GM23338 (cell line): ENCODE results near the gene NALF2. TPM values are rescaled to one million over a fixed set of nuclear protein-coding genes. Genes with fewer than 3 reads are reported as not detected.

Source experiments
- ATAC-seq: fragments of 200-7000 bp; cut with Tn5 transposase; 3 replicates; pipeline ENCODE4 v1.9.1; 2020
- DNase-seq: peaks from one replicate; pipeline ENCODE4 v3.0.0-alpha.2; 2015; ENCODE audit warnings: low spot score
- H2AFZ ChIP-seq: fragments of 200-600 bp; sonication (generic); 2 replicates; pipeline ENCODE4 v1.8.0; 2016; ENCODE audit warnings: antibody characterized with exemption, mild to moderate bottlenecking, moderate library complexity
- H3F3A ChIP-seq: fragments of 200-600 bp; sonication (generic); replicated peaks from 2 replicates; pipeline ENCODE4 v1.8.0; 2017; ENCODE audit warnings: antibody characterized with exemption, mixed run types, low read depth
- H3K27ac ChIP-seq: fragments of 200-600 bp; sonication (generic); 2 replicates; pipeline ENCODE4 v1.6.1; 2016; ENCODE audit warnings: low read depth
- H3K27me3 ChIP-seq: fragments of 200-600 bp; sonication (generic); 2 replicates; pipeline ENCODE4 v1.8.0; 2016; ENCODE audit warnings: mild to moderate bottlenecking, mixed run types, moderate library complexity; ENCODE audit not compliant: insufficient read depth
- H3K36me3 ChIP-seq: fragments of 200-600 bp; sonication (generic); 2 replicates; pipeline ENCODE4 v1.8.0; 2016; ENCODE audit warnings: mild to moderate bottlenecking; ENCODE audit not compliant: insufficient read depth
- H3K4me1 ChIP-seq: fragments of 200-600 bp; sonication (generic); 2 replicates; pipeline ENCODE4 v1.8.0; 2016; ENCODE audit warnings: mild to moderate bottlenecking, moderate library complexity; ENCODE audit not compliant: insufficient read depth
- H3K4me2 ChIP-seq: fragments of 200-600 bp; sonication (generic); 2 replicates; pipeline ENCODE4 v1.7.1; 2017; ENCODE audit warnings: mixed run types
- H3K4me3 ChIP-seq: fragments of 200-600 bp; sonication (generic); 2 replicates; pipeline ENCODE4 v1.6.1; 2016; ENCODE audit warnings: mixed run types
- H3K79me2 ChIP-seq: fragments of 200-600 bp; sonication (generic); replicated peaks from 2 replicates; pipeline ENCODE4 v1.8.0; 2017; ENCODE audit warnings: mild to moderate bottlenecking; ENCODE audit not compliant: insufficient read depth
- H3K9me2 ChIP-seq: fragments of 200-600 bp; sonication (generic); 2 replicates; pipeline ENCODE4 v1.8.0; 2017; ENCODE audit not compliant: insufficient read depth
- H4K20me1 ChIP-seq: fragments of 200-600 bp; sonication (generic); replicated peaks from 2 replicates; pipeline ENCODE4 v1.8.0; 2017; ENCODE audit warnings: mild to moderate bottlenecking; ENCODE audit not compliant: insufficient read depth
- H3K27ac Mint-ChIP-seq: 2 replicates; pipeline ENCODE4 v1.8.0; 2020; ENCODE audit warnings: inconsistent platforms, mild to moderate bottlenecking, moderate library complexity, mixed read lengths
- H3K27me3 Mint-ChIP-seq: 3 replicates; pipeline ENCODE4 v1.8.0; 2022; ENCODE audit warnings: low read depth, mild to moderate bottlenecking, moderate library complexity, mixed read lengths, inconsistent platforms; ENCODE audit not compliant: insufficient read depth, poor library complexity
- H3K36me3 Mint-ChIP-seq: 3 replicates; pipeline ENCODE4 v1.8.0; 2021; ENCODE audit warnings: low read depth, mild to moderate bottlenecking, inconsistent platforms, moderate library complexity, mixed read lengths
- H3K4me1 Mint-ChIP-seq: 3 replicates; pipeline ENCODE4 v1.8.0; 2020; ENCODE audit warnings: mild to moderate bottlenecking, inconsistent platforms, mixed read lengths
- H3K4me3 Mint-ChIP-seq: 3 replicates; pipeline ENCODE4 v1.8.0; 2021; ENCODE audit warnings: moderate library complexity, mild to moderate bottlenecking, inconsistent platforms, mixed read lengths
- H3K9me3 Mint-ChIP-seq: 3 replicates; pipeline ENCODE4 v1.8.0; 2020; ENCODE audit warnings: moderate library complexity, mild to moderate bottlenecking, inconsistent platforms, mixed read lengths
- CREB1 ChIP-seq: fragments of 250-450 bp; sonication (Bioruptor Pico); IDR thresholded peaks from 2 replicates; pipeline ENCODE4 v1.5.0; 2020; ENCODE audit warnings: low read depth, mild to moderate bottlenecking, moderate library complexity
- EZH2 ChIP-seq: fragments of 200-600 bp; sonication (generic); IDR thresholded peaks from one replicate; pipeline ENCODE4 v1.8.0; 2017; ENCODE audit warnings: antibody characterized with exemption, mild to moderate bottlenecking, low read depth; ENCODE audit not compliant: unreplicated experiment
- EZH2phosphoT487 ChIP-seq: fragments of 200-600 bp; sonication (generic); IDR thresholded peaks from one replicate; pipeline ENCODE4 v1.8.1; 2018; ENCODE audit warnings: antibody characterized with exemption; ENCODE audit not compliant: unreplicated experiment
- JUNB ChIP-seq: IDR thresholded peaks from one replicate; pipeline ENCODE4 v1.6.1; 2016; ENCODE audit warnings: antibody characterized with exemption; ENCODE audit not compliant: unreplicated experiment
- POLR2AphosphoS5 ChIP-seq: IDR thresholded peaks from 2 replicates; pipeline ENCODE4 v1.6.1; 2016; ENCODE audit warnings: antibody characterized with exemption, low read depth
- STAT1 ChIP-seq: IDR thresholded peaks from one replicate; pipeline ENCODE4 v1.6.1; 2016; ENCODE audit warnings: antibody characterized with exemption; ENCODE audit not compliant: unreplicated experiment
- ZNF114 ChIP-seq: fragments of 250-450 bp; sonication (Bioruptor Pico); IDR thresholded peaks from 2 replicates; pipeline ENCODE4 v1.5.0; 2020; ENCODE audit warnings: mild to moderate bottlenecking, moderate library complexity
- ZNF331 ChIP-seq: fragments of 250-450 bp; sonication (Bioruptor Pico); IDR thresholded peaks from 2 replicates; pipeline ENCODE4 v1.5.0; 2020; ENCODE audit warnings: low read depth, mild to moderate bottlenecking, moderate library complexity
- long read RNA-seq: library from polyadenylated mRNA; unstranded; transcript quantifications from one replicate; pipeline ENCODE4 v2.0.0, GENCODE V29; 2020; ENCODE audit not compliant: unreplicated experiment
- polyA plus RNA-seq: library from polyadenylated mRNA; unstranded; fragments of >200 nt; fragmentation: Nextera tagmentation; extraction: Ambion mirVana; gene quantifications from 2 replicates; pipeline ENCODE4 v1.2.1, GENCODE V29; 2016
- total RNA-seq: library from RNA; depleted of rRNA; stranded (reverse); fragments of >200 nt; shearing (Covaris generic); gene quantifications from 2 replicates; pipeline ENCODE4 v1.2.3, GENCODE V29; 2014; rRNA removed
- TF ChIP-seq, protein P1 (sequence below): IDR thresholded peaks from one replicate; pipeline ENCODE4 v1.6.1; 2018; ENCODE audit warnings: antibody characterized with exemption; ENCODE audit not compliant: unreplicated experiment
- TF ChIP-seq, protein P2 (sequence below): fragments of 250-450 bp; sonication (Bioruptor Pico); IDR thresholded peaks from 2 replicates; pipeline ENCODE4 v1.5.0; 2020; ENCODE audit warnings: mild to moderate bottlenecking, moderate library complexity
- TF ChIP-seq, protein P3 (sequence below), 2 experiments: fragments of 200-600 bp in 1 of 2; sonication (generic) in 1 of 2; conservative IDR thresholded peaks; 2 replicates each; pipeline versions ENCODE4 v1.5.1 to v1.6.1; 2016 to 2017; ENCODE audit warnings: antibody characterized with exemption in 2 of 2, low read depth in 2 of 2, mild to moderate bottlenecking in 2 of 2, moderate library complexity in 1 of 2
- TF ChIP-seq, protein P4 (sequence below): IDR thresholded peaks from 2 replicates; pipeline ENCODE4 v1.6.1; 2016; ENCODE audit warnings: antibody characterized with exemption

Gene NALF2
- total RNA-seq (8.0 and 10.5 TPM in 2 replicates), polyA plus RNA-seq (4.4 and 5.3 TPM in 2 replicates)
- long read RNA-seq, result 0 reads

DNA sequence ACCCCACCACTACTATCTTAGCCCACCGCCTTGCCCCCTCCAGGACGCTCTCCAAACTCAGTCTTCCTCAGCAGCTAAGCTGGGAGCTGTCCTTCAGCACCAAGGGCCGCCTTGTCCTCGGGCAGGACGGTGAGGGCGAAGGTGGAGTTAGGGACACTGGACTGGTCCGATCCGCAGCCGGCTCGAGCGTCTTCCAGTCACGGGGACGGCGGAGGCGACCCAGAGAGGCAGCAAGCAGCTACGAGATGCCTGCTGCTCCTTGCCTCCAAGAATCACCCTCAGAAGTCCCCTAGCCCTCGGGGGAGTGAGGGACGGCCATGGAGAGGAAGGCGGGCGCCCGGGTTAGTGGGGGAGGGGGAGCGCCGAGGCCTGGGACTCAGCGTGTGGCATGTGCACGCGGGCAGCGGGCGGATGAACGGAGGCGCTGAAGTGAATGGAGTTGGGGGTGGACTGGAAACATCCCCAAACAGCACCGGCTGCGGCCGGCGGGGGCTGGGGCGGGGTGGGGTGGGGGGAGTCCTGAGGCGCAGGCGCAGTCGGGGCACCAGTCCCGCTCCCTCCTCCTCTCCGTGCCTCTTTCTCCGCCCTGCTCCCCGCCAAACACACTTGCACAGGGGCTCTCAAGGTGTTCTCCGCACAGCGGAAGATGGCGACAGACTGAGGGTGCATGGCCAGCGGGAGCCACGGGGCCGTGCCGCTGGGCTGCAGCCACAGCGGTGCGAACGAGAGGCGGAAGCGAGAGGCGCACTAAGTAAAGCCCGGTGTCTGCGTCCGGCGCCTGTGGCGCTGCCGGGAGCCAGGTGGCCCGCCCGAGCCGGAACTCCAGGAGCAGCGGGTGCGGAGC is at the start of gene NALF2:
Gene NALF2, plus strand, starts transcription at position 545 of the 844 bp plus-strand sequence. CDS start 957 bp downstream, outside the sequence.
- Histone ChIP-seq H4K20me1 (no peaks in the 10 kb centered on the region; the same call in 1 of the 2 replicates), H3K36me3 (no peaks in the 10 kb centered on the region), H3K4me2 (peak within 1 kb of the TSS; percentile 83), H3K4me1 (peaks cover 4% of the 10 kb centered on the region; the same call in 1 of the 2 replicates), H3K27me3 (peaks cover 15% of the 10 kb centered on the region), H3K9me2 (no peaks in the 10 kb centered on the region), H3F3A (no peaks in the 10 kb centered on the region), H3K79me2 (no peaks in the 10 kb centered on the region; the same call in 1 of the 2 replicates), H3K4me3 (peak within 1 kb of the TSS; percentile 68), H3K27ac (0 out of 2 replicates have a peak within 1 kb of the TSS, but pooled peaks have one; percentile 63), H2AFZ (no peak within 1 kb of the TSS)
- Mint-ChIP-seq H3K4me3 (peak within 1 kb of the TSS; percentile 83), H3K4me1 (peaks cover 22% of the 10 kb centered on the region), H3K36me3 (peaks cover 13% of the 10 kb centered on the region), H3K27ac (peak within 1 kb of the TSS; percentile 84), H3K27me3 (peaks cover 6% of the 10 kb centered on the region), H3K9me3 (no peaks in the 10 kb centered on the region; the same call in 2 of the 3 replicates)
- TF ChIP-seq, protein P1, sequence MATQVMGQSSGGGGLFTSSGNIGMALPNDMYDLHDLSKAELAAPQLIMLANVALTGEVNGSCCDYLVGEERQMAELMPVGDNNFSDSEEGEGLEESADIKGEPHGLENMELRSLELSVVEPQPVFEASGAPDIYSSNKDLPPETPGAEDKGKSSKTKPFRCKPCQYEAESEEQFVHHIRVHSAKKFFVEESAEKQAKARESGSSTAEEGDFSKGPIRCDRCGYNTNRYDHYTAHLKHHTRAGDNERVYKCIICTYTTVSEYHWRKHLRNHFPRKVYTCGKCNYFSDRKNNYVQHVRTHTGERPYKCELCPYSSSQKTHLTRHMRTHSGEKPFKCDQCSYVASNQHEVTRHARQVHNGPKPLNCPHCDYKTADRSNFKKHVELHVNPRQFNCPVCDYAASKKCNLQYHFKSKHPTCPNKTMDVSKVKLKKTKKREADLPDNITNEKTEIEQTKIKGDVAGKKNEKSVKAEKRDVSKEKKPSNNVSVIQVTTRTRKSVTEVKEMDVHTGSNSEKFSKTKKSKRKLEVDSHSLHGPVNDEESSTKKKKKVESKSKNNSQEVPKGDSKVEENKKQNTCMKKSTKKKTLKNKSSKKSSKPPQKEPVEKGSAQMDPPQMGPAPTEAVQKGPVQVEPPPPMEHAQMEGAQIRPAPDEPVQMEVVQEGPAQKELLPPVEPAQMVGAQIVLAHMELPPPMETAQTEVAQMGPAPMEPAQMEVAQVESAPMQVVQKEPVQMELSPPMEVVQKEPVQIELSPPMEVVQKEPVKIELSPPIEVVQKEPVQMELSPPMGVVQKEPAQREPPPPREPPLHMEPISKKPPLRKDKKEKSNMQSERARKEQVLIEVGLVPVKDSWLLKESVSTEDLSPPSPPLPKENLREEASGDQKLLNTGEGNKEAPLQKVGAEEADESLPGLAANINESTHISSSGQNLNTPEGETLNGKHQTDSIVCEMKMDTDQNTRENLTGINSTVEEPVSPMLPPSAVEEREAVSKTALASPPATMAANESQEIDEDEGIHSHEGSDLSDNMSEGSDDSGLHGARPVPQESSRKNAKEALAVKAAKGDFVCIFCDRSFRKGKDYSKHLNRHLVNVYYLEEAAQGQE, result peak; percentile 72
- TF ChIP-seq EZH2 (no peak), JUNB (no peak), STAT1 (no peak), CREB1 (CRISPR knock-in tag) (no peak), EZH2phosphoT487 (no peak), ZNF331 (CRISPR knock-in tag) (no peak), ZNF114 (CRISPR knock-in tag) (no peak), POLR2AphosphoS5 (peak; percentile 73)
- TF ChIP-seq, protein P2, sequence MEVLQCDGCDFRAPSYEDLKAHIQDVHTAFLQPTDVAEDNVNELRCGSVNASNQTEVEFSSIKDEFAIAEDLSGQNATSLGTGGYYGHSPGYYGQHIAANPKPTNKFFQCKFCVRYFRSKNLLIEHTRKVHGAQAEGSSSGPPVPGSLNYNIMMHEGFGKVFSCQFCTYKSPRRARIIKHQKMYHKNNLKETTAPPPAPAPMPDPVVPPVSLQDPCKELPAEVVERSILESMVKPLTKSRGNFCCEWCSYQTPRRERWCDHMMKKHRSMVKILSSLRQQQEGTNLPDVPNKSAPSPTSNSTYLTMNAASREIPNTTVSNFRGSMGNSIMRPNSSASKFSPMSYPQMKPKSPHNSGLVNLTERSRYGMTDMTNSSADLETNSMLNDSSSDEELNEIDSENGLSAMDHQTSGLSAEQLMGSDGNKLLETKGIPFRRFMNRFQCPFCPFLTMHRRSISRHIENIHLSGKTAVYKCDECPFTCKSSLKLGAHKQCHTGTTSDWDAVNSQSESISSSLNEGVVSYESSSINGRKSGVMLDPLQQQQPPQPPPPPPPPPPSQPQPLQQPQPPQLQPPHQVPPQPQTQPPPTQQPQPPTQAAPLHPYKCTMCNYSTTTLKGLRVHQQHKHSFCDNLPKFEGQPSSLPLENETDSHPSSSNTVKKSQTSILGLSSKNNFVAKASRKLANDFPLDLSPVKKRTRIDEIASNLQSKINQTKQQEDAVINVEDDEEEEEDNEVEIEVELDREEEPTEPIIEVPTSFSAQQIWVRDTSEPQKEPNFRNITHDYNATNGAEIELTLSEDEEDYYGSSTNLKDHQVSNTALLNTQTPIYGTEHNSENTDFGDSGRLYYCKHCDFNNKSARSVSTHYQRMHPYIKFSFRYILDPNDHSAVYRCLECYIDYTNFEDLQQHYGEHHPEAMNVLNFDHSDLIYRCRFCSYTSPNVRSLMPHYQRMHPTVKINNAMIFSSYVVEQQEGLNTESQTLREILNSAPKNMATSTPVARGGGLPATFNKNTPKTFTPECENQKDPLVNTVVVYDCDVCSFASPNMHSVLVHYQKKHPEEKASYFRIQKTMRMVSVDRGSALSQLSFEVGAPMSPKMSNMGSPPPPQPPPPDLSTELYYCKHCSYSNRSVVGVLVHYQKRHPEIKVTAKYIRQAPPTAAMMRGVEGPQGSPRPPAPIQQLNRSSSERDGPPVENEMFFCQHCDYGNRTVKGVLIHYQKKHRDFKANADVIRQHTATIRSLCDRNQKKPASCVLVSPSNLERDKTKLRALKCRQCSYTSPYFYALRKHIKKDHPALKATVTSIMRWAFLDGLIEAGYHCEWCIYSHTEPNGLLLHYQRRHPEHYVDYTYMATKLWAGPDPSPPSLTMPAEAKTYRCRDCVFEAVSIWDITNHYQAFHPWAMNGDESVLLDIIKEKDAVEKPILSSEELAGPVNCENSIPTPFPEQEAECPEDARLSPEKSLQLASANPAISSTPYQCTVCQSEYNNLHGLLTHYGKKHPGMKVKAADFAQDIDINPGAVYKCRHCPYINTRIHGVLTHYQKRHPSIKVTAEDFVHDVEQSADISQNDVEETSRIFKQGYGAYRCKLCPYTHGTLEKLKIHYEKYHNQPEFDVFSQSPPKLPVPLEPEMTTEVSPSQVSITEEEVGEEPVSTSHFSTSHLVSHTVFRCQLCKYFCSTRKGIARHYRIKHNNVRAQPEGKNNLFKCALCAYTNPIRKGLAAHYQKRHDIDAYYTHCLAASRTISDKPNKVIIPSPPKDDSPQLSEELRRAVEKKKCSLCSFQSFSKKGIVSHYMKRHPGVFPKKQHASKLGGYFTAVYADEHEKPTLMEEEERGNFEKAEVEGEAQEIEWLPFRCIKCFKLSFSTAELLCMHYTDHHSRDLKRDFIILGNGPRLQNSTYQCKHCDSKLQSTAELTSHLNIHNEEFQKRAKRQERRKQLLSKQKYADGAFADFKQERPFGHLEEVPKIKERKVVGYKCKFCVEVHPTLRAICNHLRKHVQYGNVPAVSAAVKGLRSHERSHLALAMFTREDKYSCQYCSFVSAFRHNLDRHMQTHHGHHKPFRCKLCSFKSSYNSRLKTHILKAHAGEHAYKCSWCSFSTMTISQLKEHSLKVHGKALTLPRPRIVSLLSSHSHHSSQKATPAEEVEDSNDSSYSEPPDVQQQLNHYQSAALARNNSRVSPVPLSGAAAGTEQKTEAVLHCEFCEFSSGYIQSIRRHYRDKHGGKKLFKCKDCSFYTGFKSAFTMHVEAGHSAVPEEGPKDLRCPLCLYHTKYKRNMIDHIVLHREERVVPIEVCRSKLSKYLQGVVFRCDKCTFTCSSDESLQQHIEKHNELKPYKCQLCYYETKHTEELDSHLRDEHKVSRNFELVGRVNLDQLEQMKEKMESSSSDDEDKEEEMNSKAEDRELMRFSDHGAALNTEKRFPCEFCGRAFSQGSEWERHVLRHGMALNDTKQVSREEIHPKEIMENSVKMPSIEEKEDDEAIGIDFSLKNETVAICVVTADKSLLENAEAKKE, result no peak
- TF ChIP-seq, protein P3, sequence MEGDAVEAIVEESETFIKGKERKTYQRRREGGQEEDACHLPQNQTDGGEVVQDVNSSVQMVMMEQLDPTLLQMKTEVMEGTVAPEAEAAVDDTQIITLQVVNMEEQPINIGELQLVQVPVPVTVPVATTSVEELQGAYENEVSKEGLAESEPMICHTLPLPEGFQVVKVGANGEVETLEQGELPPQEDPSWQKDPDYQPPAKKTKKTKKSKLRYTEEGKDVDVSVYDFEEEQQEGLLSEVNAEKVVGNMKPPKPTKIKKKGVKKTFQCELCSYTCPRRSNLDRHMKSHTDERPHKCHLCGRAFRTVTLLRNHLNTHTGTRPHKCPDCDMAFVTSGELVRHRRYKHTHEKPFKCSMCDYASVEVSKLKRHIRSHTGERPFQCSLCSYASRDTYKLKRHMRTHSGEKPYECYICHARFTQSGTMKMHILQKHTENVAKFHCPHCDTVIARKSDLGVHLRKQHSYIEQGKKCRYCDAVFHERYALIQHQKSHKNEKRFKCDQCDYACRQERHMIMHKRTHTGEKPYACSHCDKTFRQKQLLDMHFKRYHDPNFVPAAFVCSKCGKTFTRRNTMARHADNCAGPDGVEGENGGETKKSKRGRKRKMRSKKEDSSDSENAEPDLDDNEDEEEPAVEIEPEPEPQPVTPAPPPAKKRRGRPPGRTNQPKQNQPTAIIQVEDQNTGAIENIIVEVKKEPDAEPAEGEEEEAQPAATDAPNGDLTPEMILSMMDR (conservative IDR thresholded peaks at IDR 0.05; ENCODE audit: low read depth in 2 of 2), result no peak
- TF ChIP-seq, protein P4, sequence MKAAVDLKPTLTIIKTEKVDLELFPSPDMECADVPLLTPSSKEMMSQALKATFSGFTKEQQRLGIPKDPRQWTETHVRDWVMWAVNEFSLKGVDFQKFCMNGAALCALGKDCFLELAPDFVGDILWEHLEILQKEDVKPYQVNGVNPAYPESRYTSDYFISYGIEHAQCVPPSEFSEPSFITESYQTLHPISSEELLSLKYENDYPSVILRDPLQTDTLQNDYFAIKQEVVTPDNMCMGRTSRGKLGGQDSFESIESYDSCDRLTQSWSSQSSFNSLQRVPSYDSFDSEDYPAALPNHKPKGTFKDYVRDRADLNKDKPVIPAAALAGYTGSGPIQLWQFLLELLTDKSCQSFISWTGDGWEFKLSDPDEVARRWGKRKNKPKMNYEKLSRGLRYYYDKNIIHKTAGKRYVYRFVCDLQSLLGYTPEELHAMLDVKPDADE, result no peak
- ATAC-seq, result peak; percentile 68
- DNase-seq, result peak; percentile 80
